ENCODE data around the gene RFTN1. TPM values are rescaled to one million over a fixed set of nuclear protein-coding genes. Genes with fewer than 3 reads are reported as not detected.

RFTN1 gene
- polyA plus RNA-seq, 12 donors = 10.4 to 29.6 (median 14.1) TPM; not detected in 1

DNA sequence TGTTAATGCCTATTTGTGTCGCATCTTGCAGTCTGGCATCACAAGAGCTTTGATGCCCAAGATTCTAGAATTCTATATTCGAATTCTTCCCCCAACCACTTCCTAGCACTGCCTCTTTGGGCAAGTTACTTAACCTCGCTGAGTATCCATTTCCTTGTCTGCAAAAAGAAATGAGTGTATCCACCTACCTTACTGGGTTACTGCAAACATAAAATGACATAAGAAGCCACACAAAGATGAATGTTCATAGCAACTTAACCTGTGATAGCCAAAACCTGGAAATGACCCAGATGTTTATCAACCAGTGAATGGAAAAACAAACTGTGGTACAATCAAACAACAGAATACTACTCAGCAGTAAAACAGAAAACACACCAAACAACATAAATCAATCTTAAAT, 24.9 kb downstream of the RFTN1 start:
- DNase-seq = no peak

GRCh38 chr3:16487511-16488175, 25.9 kb downstream of the RFTN1 start:
- DNase-seq = no peak

DNA sequence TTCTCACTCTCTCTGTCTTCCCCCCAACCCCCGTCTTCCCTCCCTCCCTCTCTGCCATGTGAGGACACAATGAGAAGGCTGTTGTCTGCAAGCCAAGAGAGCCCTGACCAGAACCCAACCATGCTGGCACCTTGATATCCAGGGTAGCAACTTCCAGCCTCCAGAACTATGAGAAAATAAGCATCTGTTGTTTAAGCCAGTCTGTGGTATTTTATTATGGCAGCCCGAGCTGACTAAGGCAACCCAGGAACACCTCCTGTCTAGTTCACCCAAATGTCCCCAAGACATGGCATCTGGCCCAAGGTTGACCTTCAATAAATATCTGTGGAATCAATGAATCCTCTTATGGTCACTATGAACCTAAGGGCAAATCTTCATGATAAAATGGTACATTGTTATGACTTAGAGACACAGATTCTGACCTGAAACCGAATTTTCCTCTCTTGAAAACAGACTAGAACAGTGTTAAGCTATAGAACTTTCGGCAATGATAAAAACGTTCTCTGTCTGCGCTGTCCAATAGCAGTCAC, 26.5 kb downstream of the RFTN1 start:
- DNase-seq = no peak

GRCh38 chr3:16486201-16486600, 27.3 kb downstream of the RFTN1 start:
- no peak for DNase-seq

DNA sequence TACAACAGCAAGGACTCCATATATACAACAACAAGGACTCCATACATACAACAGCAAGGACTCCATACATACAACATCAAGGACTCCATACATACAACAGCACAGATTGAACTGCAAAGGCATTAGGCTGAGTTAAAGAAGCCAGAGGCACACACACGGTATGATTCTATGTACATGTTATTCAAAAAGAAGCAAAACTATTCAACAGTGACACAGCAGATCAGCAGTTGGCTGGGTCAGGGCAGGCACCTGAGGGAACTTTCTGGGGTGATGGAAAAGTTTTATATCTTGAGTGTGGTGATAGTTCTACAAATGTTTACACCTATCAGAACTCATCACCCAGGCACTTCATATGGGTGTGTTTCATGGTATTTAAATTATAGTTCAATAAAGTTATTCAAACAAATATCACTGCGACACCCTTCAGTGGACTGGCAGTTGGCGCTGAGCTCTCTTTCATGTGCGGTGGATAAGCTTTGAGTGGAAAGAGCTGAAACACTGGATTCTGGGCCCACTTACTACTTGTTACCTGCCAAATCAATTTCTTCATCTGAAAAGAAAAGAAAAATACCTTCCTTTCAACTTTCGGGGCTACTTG, 28.0 kb downstream of the RFTN1 start:
- DNase-seq = no peak

DNA sequence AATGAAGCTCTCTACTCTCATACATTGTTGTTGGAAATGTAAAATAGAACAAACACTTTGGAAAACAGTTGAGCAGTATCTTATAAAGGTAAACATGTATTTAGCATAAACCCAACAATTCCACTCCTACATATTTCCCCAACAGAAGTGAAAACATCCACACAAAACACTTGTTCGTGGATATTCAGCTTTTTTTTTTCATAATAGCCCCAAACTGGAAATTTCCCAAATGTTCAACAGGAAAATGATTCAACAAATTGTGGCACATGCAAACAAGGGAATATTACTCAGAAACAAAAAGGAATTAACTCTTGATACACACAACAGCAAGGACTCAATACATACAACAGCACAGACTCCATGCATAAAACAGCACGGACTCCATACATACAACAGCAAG, 28.5 kb downstream of the RFTN1 start:
- no peak for DNase-seq

GRCh38 chr3:16484216-16484615, 29.3 kb downstream of the RFTN1 start:
- peak; percentile 14 for DNase-seq

DNA sequence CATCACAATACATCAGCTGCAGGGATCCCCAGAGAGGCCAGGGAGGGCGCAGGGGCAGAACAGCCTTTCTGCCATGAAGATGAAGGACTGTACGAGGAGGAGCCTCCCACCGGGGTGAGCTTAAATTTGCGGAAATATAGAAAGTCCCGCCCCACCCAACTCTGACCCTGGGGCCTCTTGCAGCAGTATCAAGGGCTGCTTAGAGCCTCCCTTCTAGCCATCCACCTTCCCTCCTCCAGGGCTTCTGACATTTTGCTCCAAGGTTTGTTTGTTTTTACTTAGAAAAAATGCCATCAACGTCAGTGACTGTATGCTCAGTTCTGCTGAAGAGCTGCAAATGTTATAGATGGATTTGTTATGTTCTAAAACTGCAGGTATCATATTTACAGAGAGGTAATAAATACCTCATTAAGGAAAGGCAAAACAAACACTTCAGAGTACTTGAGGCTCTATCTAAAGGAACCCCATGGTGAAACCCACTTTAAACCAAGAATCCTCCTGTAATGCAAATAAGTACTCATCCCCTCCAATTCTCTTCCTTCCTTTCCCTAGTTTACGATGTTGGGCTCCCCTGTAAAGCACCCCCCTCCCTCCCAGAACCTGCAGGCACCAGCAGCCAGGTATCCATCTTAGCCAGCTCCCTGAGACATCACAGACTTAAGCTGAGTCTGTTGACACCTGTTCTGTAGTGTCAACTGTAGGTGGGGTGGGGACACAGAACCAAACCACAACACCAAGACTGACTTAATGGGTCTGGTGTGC, 30.5 kb downstream of the RFTN1 start:
- no peak for DNase-seq

- no peak for DNase-seq
Measured at GRCh38 chr3:16482194-16482769, 31.2 kb downstream of the RFTN1 start.

DNA sequence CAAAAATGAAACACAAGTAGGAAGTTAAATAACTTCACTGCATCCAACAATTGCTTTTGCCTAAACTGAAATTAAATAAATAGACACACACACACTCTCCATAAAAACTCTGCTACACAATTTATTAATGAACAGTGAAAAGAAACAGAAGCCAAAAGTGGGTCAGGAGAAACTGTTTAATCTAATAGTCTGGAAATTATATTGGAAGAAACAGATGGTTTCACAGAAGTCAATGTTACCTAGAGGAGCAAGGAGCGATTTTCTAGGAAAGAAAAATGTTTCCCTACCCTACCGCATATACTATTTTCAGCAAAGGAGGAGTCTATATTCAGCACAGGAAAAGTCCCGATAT, 32.0 kb downstream of the RFTN1 start:
- no peak for DNase-seq

GRCh38 chr3:16480861-16481545, 32.5 kb downstream of the RFTN1 start:
- DNase-seq = no peak

DNA sequence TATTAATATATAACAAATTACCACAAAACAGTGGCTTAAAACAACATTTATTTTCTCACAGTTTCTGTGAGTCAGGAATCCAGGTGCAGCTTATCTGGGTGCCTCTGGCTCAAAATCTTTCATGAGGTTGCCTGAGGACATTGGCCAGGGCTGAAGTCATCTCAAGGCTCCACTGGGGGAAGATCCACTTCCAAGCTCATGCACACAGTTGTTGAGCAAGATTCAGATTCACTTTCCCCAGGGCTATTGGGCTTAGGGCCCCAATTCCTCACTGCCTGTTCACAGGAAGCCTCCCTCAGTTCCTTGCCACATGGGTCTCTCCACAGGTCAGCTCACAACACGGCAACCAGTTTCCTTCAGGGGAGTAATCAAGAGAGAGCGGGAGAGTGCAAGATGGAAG, 35.0 kb downstream of the RFTN1 start:
- no peak for DNase-seq

DNA sequence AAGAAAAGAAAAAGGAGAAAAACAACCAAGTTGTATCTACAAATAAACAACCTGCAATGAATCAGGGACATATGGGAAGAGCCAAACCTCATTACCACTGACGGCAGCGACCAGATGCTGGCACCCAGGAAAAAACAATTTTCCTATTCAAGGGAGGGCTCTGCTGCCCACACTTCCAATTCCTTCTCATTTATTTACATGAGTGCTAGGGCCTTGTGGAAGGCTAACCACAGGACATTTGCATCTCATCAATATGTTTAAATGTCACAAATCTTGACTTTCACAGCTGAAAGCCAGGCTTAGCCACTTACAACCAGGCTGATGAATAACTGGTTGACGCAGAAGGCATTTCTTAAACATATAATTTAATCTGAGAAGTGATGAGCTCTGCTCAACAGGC, 36.0 kb downstream of the RFTN1 start:
- DNase-seq = no peak

DNA sequence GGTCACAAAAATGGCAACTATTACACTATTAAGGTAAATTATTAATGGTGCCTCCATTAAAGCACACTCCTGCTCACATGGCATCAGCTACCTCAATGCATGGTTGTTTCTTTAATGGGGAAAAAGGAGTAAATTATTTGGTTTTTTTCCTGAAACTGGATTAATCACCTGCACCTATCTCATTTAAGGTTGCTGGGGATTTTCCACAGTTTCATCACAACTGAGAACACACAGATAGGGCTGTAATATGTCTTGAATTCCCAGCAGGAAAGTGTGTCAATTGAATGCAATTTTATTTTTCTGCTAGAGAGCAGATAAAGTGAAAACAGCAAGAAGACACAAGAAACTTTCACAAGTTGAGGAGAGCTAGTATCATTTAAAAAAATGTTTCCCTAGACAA, 36.4 kb downstream of the RFTN1 start:
- DNase-seq = no peak

DNA sequence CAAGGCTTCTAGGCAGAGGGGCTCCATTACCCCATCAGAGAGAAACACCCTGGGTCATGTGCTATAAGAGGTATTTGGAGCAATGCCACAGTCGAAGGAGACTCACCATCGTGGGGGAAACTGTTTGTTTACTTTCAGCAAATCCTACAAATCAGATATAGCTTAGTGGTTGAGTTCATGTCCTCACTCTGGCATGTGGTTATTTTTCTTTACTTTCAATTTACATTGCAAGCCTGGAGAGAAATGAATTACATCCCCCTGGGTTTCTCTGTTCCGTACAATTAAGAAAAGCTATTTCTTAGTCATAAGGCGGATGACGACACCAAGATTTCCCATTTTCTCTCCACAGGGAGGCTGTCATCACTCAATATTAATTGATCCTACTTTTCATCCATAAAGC, 36.9 kb downstream of the RFTN1 start:
- DNase-seq = peak; percentile 35

- DNase-seq = no peak
Measured at GRCh38 chr3:16475766-16476165, 37.7 kb downstream of the RFTN1 start.

DNA sequence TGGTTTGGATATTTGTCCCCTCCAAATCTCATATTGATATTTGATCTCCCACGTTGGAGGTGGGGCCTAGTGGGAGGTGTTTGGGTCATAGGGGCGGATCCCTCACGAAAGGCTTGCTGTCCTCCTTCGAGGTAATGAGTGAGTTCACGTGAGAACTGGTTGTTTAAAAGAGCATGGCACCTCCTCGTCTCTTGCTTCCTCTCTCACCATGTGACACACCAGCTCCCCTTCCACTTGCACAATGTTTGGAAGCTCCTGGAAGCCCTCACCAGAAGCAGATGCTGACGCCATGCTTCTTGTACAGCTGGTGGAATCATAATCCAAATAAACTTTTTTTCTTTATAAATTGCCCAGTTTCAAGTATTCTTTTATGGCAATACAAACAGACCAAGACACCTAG, 38.6 kb downstream of the RFTN1 start:
- DNase-seq = no peak

GRCh38 chr3:16474216-16474615, 39.3 kb downstream of the RFTN1 start:
- DNase-seq = no peak

DNA sequence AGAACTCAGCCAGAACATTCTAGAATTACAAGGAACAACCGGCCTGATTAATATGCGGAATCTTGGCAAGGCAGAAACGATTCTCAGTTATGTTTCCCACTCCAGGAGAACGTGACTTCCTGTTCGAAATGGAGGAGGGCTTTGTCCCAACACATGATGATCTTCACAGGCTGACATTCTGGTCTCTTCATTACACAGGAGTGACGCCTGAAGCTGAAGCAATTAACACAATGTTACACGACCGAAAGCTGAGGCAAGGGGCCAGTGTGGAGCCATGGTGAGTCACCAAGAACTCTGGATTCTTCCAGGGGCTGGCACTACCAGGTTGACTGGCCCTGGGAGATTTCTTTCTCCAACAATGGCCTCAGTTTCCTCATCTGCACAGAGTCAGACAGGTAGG, 40.9 kb downstream of the RFTN1 start:
- no peak for DNase-seq

GRCh38 chr3:16471897-16472296, 41.6 kb downstream of the RFTN1 start:
- no peak for DNase-seq

- no peak for DNase-seq
Measured at GRCh38 chr3:16470590-16470989, 42.9 kb downstream of the RFTN1 start.
